Astrocyte (in vitro differentiated cells and primary cell): ENCODE results near the gene SLC10A3. TPM values are rescaled to one million over a fixed set of nuclear protein-coding genes. Genes with fewer than 3 reads are reported as not detected.

Source experiments
- DNase-seq: peaks from one replicate; pipeline ENCODE4 v3.0.0-alpha.2; 2010; ENCODE audit warnings: low read depth
- FAIRE-seq: peaks from 2 replicates; lab custom pipeline; 2011; peaks lifted over from hg19 to GRCh38; lab: Jason Lieb, UNC
- H2AFZ ChIP-seq: 2 replicates; pipeline ENCODE4 v1.6.0; 2012; ENCODE audit warnings: low read depth, low read length, inconsistent platforms
- H3K27ac ChIP-seq: 2 replicates; pipeline ENCODE4 v1.5.1; 2011; ENCODE audit warnings: low read depth, low read length, inconsistent platforms
- H3K27me3 ChIP-seq: 2 replicates; pipeline ENCODE4 v1.6.0; 2011; ENCODE audit warnings: low read length, inconsistent platforms; ENCODE audit not compliant: insufficient read depth
- H3K36me3 ChIP-seq: 2 replicates; pipeline ENCODE4 v1.5.1; 2011; ENCODE audit warnings: low read length, inconsistent platforms; ENCODE audit not compliant: insufficient read depth
- H3K4me1 ChIP-seq: 2 replicates; pipeline ENCODE4 v1.5.1; 2011; ENCODE audit warnings: low read length, inconsistent platforms; ENCODE audit not compliant: insufficient read depth
- H3K4me2 ChIP-seq: 2 replicates; pipeline ENCODE4 v1.6.0; 2012; ENCODE audit warnings: low read length, inconsistent platforms
- H3K4me3 ChIP-seq: 2 replicates; pipeline ENCODE4 v1.5.1; 2011; ENCODE audit warnings: low read depth, mild to moderate bottlenecking, low read length, inconsistent platforms; ENCODE audit not compliant: insufficient read depth
- H3K79me2 ChIP-seq: 2 replicates; pipeline ENCODE4 v1.6.0; 2012; ENCODE audit warnings: mild to moderate bottlenecking, low read length, inconsistent platforms; ENCODE audit not compliant: insufficient read depth
- H3K9ac ChIP-seq: 2 replicates; pipeline ENCODE4 v1.6.0; 2012; ENCODE audit warnings: mild to moderate bottlenecking, low read length, inconsistent platforms
- H3K9me3 ChIP-seq: 2 replicates; pipeline ENCODE4 v1.5.1; 2012; ENCODE audit warnings: low read depth, mild to moderate bottlenecking, low read length, inconsistent platforms; ENCODE audit not compliant: insufficient read depth
- H4K20me1 ChIP-seq: 2 replicates; pipeline ENCODE4 v1.6.0; 2012; ENCODE audit warnings: low read length, inconsistent platforms; ENCODE audit not compliant: insufficient read depth
- H3K27ac Mint-ChIP-seq: one replicate; pipeline ENCODE4 v1.8.0; 2021; ENCODE audit warnings: mild to moderate bottlenecking, mixed read lengths; ENCODE audit not compliant: unreplicated experiment
- H3K27me3 Mint-ChIP-seq: one replicate; pipeline ENCODE4 v1.8.0; 2021; ENCODE audit warnings: low read depth, mixed read lengths; ENCODE audit not compliant: unreplicated experiment
- H3K36me3 Mint-ChIP-seq: one replicate; pipeline ENCODE4 v1.8.0; 2021; ENCODE audit warnings: low read depth, mixed read lengths; ENCODE audit not compliant: unreplicated experiment
- H3K4me1 Mint-ChIP-seq: one replicate; pipeline ENCODE4 v1.8.0; 2021; ENCODE audit warnings: low read depth, mixed read lengths; ENCODE audit not compliant: unreplicated experiment
- H3K4me3 Mint-ChIP-seq: one replicate; pipeline ENCODE4 v1.8.0; 2021; ENCODE audit warnings: mild to moderate bottlenecking, moderate library complexity, mixed read lengths; ENCODE audit not compliant: unreplicated experiment
- H3K9me3 Mint-ChIP-seq: one replicate; pipeline ENCODE4 v1.8.0; 2021; ENCODE audit warnings: mild to moderate bottlenecking, mixed read lengths; ENCODE audit not compliant: unreplicated experiment
- CTCF ChIP-seq: IDR thresholded peaks from 2 replicates; pipeline ENCODE4 v1.5.1; 2011; ENCODE audit warnings: low read depth, mild to moderate bottlenecking, inconsistent platforms, low read length, moderate library complexity; ENCODE audit not compliant: insufficient read depth
- EZH2 ChIP-seq: IDR thresholded peaks from 2 replicates; pipeline ENCODE4 v1.6.1; 2012; ENCODE audit warnings: mild to moderate bottlenecking, low read length, inconsistent platforms; ENCODE audit not compliant: insufficient read depth
- total RNA-seq: library from RNA; stranded (reverse); gene quantifications from 2 replicates; pipeline ENCODE4 v1.2.1, GENCODE V29; 2021

Gene SLC10A3
- total RNA-seq, 1 donor from 2014 or later, result 24.4 TPM

- no peaks in the 10 kb centered on the region for H3K27me3 ChIP-seq
- H3K9me3 ChIP-seq, result no peaks in the 10 kb centered on the region
- no peak overlapping the region for H3K4me2 ChIP-seq
- TF ChIP-seq CTCF (peak; percentile 72), EZH2 (no peak)
- DNase-seq, result peak; percentile 48
- no peak overlapping the region for H3K27ac Mint-ChIP-seq
- peaks cover 8% of the 10 kb centered on the region for H4K20me1 ChIP-seq
- no peak overlapping the region for H3K4me3 Mint-ChIP-seq
- no peak overlapping the region for H3K4me3 ChIP-seq
- H3K4me1 ChIP-seq, result peaks cover 6% of the 10 kb centered on the region
- H3K9me3 Mint-ChIP-seq, result no peaks in the 10 kb centered on the region
- no peak overlapping the region for H3K27ac ChIP-seq
- H3K36me3 Mint-ChIP-seq, result peaks cover 3% of the 10 kb centered on the region
- peak; percentile 23 for FAIRE-seq
- H3K4me1 Mint-ChIP-seq, result peaks cover 2% of the 10 kb centered on the region
- H3K36me3 ChIP-seq, result no peaks in the 10 kb centered on the region
- H3K79me2 ChIP-seq, result peaks cover 10% of the 10 kb centered on the region
- H3K9ac ChIP-seq, result no peak overlapping the region
- H2AFZ ChIP-seq, result no peak overlapping the region
- no peaks in the 10 kb centered on the region for H3K27me3 Mint-ChIP-seq
Measured at GRCh38 chrX:154534526-154535322, 44.3 kb upstream of the SLC10A3 start.

DNA sequence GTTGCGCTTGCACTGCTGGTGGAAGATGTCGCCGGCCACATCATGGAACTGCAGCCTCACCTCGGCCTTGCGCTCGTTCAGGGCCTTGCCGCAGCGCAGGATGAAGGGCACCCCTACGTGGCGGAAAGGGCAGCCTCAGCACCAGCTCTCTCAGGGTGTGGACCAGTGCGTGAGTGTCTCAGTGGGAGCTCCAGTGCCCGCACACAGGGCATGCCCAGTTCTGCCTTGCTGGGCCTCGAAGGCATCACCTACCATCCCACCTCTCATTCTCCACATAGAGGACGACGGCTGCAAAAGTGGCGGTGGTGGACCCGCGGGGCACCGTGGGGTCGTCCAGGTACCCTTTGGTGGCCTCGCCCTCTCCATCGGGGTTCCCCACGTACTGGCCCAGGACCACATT is 42.3 kb upstream of the SLC10A3 start:
- Mint-ChIP-seq H3K4me3 (no peak overlapping the region), H3K27ac (no peak overlapping the region), H3K36me3 (peaks cover 3% of the 10 kb centered on the region), H3K27me3 (no peaks in the 10 kb centered on the region), H3K9me3 (no peaks in the 10 kb centered on the region), H3K4me1 (peaks cover 2% of the 10 kb centered on the region)
- Histone ChIP-seq H3K4me2 (no peak overlapping the region), H4K20me1 (peaks cover 8% of the 10 kb centered on the region), H3K4me1 (peaks cover 6% of the 10 kb centered on the region), H2AFZ (no peak overlapping the region), H3K27ac (no peak overlapping the region), H3K36me3 (no peaks in the 10 kb centered on the region), H3K27me3 (no peaks in the 10 kb centered on the region), H3K9ac (no peak overlapping the region), H3K79me2 (no peaks in the 10 kb centered on the region), H3K4me3 (no peak overlapping the region), H3K9me3 (no peaks in the 10 kb centered on the region)
- FAIRE-seq, result no peak
- no peak for DNase-seq
- no peak for TF ChIP-seq EZH2
- TF ChIP-seq CTCF, result no peak

GRCh38 chrX:154531626-154532025 is 41.2 kb upstream of the SLC10A3 start:
- Histone ChIP-seq H3K27ac (no peak overlapping the region), H2AFZ (no peak overlapping the region), H3K79me2 (no peaks in the 10 kb centered on the region), H3K9me3 (no peaks in the 10 kb centered on the region), H3K27me3 (no peaks in the 10 kb centered on the region), H4K20me1 (peaks cover 8% of the 10 kb centered on the region), H3K9ac (no peak overlapping the region), H3K4me3 (no peak overlapping the region), H3K4me2 (no peak overlapping the region), H3K36me3 (no peaks in the 10 kb centered on the region), H3K4me1 (peaks cover 14% of the 10 kb centered on the region)
- FAIRE-seq (no peak), DNase-seq (peak; percentile 64)
- Mint-ChIP-seq H3K36me3 (peaks cover 3% of the 10 kb centered on the region), H3K27ac (no peak overlapping the region), H3K27me3 (no peaks in the 10 kb centered on the region), H3K4me1 (peaks cover 2% of the 10 kb centered on the region), H3K4me3 (no peak overlapping the region), H3K9me3 (no peaks in the 10 kb centered on the region)
- TF ChIP-seq EZH2 (no peak), CTCF (no peak)
